Measurements from ENCODE around the gene ASCL2.
"Not testable (repeated sequence)": the region's sequence is repeated elsewhere in the genome, so short reads cannot be mapped to it uniquely, and the experiment has no call there.

Gene ASCL2

DNA sequence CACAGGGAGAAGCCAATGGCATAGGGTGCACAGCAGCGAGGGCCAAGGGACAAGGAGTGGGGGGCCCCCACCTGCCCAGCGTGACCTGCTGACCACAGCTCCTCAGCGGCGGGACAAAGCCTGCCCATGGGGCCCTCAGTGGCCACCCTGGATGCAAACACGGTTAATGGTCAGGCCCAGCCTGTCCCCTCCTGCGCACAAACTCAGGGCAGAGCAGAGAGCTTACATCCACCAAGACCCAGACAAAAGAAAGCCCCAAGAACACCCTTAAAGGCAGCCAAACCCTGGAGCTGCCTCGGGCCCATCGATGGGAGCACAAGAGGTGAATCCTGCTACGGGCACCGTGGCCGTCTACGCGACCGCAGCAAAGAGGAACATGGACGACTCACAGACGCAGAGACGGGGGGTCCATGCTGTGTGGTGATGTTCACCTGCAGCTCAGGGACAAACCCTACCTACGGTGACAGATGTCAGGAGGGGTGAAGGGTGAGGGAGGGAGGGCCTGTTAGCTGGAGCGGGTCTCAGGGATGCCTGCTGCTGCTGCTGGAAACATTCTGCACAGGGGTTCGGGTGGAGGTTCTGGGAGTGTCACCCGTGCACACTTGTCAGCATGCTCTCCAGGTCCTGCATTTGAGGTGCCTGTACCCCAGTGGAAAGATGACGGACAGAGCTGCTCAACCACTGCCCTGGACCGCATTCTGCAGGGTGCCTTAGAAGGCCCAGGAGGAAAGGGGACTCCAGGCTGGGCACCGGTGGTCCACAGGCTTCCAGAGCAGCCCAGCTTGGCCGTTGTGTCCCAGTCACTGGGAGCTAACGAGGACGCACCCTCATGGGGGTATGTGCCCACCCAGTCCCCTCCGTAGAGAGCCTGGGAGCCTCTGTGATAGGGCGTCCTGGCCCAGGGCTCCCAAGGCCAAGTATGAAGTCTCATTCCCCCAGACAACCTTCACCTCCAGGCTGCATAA, 11.6 kb downstream of the ASCL2 start:
- DNase-seq: no peak

DNA sequence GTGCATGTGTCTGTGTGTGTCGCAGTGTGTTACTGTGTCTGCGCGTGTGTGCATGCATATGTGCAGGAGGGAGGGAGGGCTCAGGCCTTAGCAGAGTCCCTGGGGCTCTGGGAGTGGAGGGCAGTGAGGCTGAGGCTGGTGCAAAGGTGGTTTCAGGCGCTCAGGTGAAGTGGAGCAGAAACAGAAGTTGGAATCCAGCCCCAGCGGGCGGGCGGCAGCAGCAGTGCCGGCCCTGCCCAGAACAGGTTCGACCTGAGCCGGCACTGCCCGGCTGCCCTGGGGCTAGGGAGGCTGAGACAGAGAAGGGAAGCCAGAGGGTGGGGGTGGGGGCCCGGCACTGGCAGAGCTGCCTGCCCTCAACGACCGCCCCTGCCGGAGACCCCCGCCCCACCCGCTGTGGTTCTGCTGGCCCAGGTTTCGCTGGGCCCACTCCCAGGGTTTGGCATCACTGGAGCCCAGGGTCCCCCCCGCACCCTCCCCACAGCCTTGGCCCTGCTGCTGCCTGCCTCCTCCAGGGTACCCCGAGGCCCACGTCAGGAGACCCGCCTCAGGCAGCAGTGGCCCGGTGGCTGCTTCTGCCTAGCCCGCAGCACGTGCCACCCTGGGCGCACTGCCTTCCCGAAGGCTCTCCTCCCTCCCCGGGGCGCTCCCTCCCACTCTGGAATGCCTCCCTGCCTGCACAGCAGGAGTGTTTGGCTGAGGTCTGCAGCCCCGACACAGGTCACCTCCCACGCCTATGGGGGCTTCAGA, 13.3 kb downstream of the ASCL2 start:
- DNase-seq: no peak

DNA sequence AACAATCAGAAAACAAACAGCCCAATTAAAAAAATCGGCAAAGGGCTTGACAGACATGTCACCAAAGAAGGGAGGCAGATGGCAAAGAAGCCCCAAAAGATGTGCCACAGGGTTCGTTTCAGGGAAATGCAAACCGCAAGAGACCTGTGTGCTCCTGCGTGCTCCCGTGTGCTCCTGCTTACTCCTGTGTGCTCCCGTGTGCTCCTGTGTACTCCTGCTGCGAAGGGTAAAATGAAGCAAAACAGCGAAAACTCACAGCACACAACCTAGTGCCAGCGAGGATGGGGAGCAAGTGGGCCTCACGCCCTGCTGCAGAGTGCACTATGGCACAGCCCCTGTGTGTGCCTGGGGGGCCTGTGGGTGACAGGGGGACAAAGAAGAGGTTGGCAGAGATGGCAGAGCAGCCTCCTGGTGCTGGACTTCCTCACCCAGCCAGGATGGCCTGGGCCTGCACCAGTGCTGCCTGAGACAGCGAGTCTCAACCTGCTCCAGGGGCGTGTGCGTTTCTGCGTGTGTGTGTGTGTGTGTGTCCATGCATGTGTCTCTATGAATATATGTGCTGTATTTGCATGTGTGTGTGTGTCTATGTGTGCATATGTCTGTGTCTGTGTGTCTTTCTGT, 14.0 kb downstream of the ASCL2 start:
- no peak for DNase-seq

DNA sequence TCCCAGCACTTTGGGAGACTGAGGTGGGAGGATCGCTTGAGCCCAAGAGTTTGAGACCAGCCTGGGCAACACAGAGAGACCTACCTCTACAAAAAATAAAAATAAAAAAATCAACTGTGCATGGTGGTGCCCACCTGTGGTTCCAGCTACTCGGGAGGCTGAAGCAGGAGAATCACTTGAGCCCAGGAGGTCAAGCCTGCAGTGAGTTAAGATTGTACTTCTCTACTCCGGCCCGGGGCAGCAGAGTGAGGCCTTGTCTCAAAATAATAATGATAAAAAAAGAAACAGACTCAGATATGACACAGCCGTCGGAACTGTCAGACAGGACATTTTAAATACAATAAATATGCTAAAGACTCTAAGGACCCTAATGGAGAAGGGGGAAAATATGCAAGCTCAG, 18.4 kb downstream of the ASCL2 start:
- DNase-seq: no peak

DNA sequence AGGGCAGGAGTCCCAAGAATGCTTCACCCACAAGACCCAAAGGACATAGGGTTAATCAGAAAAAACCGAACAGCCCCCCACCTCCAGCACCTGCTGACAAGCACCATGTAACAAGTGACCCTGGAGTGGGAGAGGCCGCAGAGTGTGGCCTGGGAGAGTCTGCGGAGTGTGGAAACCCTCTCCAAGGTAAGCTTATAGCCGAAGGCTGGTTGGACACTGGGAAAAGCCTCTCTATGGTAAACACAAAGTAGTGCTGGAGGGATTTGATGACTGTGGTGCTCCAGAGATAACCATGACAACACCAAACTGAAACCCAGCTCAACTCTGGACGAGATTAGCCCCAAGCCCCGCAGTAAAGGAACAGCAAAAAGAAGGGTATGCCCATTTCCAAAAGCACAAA, 19.2 kb downstream of the ASCL2 start:
- no peak for DNase-seq

DNA sequence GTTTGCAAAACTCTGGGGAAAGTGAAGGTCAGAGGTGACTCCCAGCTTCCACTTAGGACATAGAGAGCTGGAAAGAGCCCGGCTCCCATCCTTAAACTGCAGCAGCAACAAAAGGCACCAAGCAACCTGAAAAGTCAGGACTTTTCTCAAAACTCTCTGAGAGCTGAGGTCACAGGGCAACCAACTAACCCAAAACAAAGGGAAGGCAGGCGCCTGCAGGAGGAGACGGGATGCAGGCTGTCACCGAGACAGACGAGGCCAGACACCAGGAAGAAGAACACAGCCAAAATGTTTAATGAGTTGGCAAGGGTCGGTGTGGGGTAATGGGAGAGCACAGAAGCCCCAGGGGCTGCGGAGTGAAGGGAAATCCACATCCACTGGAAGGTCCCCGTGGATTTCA, 19.9 kb downstream of the ASCL2 start:
- no peak for DNase-seq

DNA sequence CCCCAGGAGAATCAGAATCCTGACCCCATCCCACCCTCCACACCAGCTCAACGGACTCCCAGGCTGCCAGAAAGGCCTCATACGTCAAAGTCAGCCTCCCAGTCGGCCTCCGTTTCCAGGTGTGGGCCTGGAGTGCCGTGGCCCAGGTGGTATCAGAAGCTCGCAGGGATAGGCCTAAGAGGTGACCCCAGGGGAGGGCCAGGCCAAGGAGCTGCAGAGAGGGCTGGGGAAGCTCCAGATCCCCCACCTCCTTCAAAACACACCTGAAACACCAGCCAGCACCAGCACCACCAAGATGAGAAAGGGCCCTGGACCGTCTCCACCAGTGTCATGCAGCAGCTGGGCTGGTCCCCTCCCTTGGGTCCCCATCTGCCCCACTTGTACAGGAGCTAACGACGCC, 20.3 kb downstream of the ASCL2 start:
- DNase-seq: no peak

DNA sequence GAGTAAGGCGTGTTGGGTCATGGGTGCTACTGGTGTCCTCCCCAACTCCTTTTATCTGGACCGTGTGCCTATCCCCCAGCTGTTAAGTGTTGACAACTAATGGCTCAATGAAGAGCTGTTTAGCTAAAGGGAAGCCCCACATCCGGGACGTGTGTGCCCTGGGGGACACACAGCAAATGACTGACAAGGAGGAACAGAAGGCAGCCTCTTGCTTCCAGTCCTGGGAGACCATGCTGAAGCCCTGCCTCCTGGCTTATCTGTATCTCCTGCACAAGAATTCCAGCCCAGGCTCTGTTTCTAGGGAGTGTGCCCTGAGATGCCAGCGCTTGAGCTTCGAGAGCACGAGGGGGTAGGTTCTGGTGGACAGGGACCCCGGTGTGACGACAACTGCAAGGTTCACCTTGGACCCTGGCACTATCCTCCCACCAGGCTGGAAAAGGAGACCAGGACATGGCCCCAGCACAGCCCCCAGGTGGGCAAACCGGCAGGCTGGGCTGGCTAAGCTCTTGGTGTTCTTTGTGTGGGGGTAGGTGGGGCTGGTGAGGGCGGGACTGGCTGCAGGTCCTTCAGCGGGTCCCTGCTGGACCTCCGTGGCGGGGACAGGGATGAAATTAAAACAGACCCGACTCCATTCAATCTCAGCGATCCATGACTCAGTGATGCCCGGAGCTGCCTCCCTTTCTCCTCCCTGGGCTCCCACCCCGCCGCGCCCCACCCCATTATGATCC, 21.0 kb downstream of the ASCL2 start:
- no peak for DNase-seq

DNA sequence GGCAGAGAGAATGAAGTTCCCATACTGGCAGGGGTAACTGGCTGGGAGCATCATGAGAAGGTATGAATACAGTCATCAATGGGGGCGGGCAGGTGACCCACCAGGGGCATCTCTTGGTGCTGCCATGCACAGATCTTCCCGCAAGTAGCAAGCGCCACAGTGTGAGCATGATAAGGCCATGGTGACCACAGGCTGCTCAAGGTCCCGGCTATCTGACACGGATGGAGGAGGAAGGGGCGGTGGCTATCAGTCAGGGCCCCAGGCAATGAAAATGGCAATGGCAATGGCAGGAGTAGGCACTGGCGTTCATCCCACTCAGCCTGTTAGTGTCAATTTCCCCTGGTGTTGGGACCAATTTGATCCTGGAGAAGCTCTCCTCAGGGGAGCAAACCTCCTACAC, 21.6 kb downstream of the ASCL2 start:
- no peak for DNase-seq

DNA sequence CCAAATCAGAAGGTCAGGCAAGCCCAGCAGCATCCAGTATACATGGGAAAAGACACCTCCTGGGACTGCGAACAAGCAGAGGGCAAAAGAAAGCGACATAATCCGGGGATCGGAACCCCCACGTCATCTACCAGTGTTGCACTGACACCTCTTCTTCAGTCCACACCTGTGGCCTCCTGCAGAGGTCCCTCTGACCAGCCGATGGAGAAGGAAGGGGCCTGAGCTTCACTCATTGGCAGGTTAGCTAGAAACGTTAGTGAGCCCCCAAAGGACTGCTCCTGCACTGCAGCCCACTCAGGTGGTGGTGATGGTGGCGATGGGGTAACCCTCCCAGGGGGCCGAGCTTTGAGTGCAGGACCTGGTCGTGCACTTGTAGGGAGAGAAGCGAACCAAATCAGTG, 22.1 kb downstream of the ASCL2 start:
- DNase-seq: no peak

DNA sequence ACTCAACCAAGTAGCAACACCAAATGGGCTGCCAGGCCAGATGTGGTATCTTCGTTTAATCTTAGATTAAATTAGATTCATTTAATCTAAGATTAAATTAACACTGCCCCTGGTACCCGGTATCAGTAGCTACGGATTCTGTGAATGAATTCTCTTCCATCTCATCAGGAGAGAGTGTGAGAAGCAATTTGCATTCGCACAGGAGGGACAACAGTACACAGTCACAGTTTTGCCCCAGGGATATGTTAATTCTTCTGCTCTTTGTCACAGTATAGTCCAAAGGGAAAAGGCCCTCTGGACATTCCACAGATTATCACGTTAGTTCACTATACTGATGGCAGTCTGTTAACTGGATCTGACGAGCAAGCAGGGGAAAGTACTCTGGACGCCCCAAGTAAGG, 22.9 kb downstream of the ASCL2 start:
- no peak for DNase-seq

DNA sequence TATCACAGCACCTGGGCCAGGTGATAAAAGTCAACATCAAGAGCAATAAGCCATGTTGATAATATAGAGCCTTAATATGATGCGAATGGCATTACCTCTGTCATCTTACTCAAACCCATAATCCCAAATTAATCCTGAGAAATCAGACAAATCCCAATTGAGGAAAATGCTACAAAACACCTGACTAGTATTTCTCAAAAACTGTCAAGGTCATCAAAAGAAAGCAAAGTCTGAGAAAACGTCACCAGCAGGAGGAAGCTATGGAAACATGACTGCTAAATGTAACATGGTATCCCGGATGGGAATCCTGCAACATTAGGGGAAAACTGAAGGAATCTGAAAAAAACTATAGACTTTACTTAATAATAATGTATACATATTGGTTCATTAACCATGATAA, 29.6 kb downstream of the ASCL2 start:
- no peak for DNase-seq

DNA sequence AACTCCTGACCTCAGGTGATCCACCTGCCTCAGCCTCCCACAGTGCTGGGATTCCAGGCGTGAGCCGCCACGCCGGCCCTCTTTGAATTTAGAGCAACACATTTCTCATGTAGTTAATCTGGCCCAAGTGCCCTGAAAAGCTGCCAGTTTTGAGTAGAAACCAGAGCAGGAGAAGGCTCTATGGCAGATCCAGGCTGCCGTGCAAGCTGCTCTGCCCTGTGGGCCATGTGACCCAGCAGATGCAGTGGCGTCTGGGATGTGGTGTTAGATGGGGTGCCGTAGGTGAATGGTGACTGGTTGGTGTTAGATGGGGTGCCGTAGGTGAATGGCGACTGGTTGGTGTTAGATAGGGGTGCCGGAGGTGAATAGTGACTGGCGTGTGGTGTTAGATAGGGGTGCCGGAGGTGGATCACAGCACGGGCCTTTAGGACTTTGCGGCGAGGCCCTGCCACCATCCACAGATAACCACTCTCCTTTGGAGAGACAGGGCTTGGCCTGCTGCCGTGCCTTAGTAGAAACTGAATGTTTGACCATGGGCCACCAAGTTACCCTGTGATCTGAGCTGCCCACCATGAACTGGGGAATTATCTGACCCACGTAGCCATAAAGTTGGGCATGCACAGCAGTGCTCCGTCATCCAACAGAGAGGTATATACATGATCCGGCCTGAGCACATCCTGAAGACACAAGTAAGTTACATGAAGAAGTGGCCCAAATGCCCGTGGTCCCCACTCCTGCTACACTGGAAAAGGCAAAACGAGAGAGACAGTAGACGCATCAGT, 32.7 kb downstream of the ASCL2 start:
- DNase-seq: no peak

DNA sequence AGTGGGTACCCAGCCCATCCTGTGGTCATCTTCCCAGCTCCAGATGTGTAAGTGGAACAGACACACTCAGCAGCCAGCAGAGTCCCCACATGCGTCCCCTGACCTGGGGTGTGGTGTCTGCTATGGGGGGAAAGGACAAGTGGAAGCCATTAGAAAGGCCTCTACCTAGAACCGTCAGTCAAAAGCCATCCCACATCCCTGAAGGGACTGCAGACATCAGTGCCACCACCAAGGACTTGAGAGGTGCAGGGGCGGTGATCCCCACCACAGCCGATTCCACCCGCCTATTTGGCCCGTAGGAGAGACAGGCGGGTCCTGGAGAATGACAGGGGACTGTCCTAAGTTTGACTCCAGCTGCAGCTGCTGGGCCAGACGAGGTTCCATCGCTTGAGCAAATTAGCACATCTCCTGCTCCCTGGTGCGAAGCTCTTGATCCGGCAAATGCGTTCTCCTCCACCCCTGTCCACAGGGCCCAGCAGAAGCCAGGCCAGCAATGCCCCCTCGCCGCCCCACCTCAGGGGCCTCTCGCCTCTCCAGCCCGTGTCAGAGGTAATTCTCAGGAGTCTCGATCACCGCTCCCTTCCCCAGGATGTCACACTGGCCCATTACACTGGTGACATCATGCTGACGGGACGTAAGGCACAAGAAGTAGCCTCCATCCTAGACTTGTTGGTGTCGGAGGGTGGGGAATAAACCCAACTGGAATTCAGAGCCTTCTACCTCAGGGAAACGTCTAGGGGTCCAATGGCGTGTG, 33.8 kb downstream of the ASCL2 start:
- DNase-seq: not testable (repeated sequence)

DNA sequence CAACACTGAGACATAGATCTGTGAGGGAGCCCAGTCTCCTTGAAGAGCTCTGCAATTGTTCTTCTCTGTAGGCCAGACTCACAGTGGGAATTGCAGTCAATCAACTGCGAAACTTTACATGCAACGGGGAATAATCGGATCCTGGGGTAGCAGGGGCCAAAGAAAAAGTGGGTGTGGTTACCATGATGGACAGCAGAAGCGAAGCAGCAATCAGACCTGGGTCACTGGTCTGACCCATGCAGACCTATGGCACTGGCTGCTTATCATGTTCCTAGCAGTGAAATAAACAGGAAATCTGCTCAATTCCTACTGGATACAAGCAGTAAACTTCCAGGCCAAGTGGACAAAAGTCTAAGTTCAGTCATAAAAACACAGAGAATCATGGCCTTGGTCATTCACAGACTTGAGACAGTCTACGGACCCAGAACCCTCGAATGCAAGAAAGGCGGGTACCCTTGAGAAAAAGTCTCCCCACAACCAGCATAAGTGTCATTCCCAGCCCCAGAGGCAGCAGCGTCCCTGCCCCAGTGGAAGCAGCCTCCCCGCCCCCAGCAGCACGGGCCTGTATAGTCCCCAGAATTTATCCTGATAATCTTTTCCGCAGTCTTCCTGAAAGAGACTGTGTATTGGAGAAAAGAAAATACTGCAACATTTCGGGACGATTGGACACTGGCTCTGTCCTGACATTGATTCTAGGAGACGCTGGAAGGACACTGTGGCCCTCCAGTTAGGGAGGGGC, 34.6 kb downstream of the ASCL2 start:
- DNase-seq: no peak

DNA sequence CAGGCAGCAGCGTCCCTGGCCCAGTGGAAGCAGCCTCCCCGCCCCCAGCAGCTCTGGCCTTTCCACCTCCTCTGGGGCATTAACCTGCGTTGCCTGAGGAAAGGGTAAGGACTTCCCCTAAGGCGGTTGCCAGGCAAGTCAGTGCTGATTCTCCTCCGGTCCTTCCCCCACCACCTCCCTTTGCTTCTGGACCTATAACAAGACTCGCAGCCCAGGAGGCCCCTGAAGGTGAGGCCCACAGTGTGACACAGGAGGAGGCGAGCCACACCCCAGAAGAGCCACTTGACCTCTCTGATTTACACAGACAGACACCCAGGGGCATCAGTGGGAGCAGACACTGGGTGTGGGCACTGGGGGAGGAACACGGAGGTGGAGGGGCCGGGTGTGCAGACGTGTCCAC, 35.4 kb downstream of the ASCL2 start:
- no peak for DNase-seq

DNA sequence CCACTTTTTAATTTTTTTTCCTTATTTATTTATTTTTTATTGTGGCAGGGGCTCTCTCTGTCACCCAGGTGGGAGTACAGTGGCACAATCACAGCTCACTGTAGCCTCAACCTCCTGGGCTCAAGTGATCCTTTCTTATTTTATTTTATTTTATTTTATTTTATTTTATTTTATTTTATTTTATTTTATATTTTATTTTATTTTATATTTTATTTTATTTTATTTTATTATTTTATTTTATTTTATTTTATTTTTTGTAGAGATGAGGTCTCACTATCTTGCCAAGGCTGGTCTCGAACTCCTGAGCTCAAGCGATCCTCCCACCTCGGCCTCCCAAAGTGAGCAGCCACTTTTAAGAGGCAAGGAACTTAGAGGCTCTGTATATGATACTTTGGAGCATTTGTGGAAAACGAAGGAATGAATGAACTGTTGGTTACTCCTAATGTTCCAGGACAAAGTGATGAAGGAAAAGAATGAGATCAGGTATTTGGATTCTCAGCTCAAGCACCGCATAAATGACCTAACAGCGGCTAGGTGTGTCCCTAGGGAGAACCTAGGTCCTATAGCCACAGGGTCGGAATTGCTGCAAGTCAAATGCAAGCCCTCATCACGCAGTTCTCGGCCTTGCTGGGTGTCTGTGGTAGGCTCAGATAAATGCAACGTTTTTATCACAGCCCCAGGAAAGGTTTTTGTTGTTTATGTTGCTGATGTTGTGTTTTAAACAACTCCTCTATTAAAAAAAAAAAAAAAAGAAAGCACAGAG, 36.5 kb downstream of the ASCL2 start:
- DNase-seq: no peak

DNA sequence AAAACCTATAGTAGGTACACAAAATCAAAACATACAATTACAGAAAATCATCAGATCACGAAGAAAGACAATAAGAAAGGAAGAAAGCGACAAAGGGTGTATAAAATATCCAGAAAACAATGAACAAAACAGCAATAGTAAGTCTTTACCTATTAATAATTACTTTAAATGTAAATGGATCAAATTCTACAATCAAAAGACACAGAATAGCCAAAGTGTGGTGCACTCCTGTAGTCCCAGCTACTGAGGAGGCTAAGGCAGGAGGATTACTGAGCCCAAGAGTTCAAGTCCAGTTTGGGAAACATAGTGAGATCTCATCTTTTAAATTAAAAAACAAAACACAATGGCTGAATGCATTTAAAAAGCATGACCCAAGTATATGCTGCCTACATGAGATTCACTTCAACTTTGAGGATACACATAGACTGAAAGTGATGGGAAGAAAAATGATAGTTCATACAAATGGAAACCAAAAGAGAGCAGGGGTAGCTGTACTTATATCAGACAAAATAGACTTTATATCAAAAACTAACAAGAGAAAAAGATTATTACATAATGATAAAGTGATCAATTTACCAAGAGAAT, 40.6 kb downstream of the ASCL2 start:
- no peak for DNase-seq

DNA sequence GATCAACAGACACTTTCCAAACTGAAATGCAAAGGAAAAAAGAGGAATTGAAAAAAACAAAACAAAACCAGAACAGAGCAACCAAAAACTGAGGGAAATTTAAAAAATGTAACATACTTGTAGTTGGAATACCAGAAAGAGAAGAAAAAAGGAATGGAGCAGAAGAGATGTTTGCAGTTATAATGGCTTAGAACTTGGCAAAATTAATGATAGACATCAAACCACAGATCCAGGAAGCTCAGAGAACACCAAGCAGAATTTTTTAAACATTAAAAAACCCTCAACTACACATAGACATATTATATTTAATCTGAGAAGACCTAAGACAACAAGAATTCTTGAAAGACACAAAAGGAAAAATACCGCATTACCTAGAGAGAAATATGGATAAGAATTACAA, 46.1 kb downstream of the ASCL2 start:
- DNase-seq: no peak

All from activated CD4-positive, CD25-positive, alpha-beta regulatory T cell treated with anti-CD3 and anti-CD28 coated beads, Interleukin-2, amount 50 U/mL, for 72 hours (primary cell).